GM10266 (cell line): Measurements from ENCODE around the gene NFIB.

Experiments used
- DNase-seq: peaks from one replicate; pipeline ENCODE4 v3.0.0; 2012; ENCODE audit errors: extremely low spot score
- TF ChIP-seq, protein P1 (sequence below): IDR thresholded peaks from 2 replicates; pipeline ENCODE4 v1.5.1; 2012; ENCODE audit warnings: mild to moderate bottlenecking, low read depth; ENCODE audit not compliant: control insufficient read depth, insufficient read depth; ENCODE audit errors: missing control alignments

Gene NFIB

GRCh38 chr9:14077672-14078071 lies 236.3 kb downstream of the NFIB start:
- TF ChIP-seq, protein P1, sequence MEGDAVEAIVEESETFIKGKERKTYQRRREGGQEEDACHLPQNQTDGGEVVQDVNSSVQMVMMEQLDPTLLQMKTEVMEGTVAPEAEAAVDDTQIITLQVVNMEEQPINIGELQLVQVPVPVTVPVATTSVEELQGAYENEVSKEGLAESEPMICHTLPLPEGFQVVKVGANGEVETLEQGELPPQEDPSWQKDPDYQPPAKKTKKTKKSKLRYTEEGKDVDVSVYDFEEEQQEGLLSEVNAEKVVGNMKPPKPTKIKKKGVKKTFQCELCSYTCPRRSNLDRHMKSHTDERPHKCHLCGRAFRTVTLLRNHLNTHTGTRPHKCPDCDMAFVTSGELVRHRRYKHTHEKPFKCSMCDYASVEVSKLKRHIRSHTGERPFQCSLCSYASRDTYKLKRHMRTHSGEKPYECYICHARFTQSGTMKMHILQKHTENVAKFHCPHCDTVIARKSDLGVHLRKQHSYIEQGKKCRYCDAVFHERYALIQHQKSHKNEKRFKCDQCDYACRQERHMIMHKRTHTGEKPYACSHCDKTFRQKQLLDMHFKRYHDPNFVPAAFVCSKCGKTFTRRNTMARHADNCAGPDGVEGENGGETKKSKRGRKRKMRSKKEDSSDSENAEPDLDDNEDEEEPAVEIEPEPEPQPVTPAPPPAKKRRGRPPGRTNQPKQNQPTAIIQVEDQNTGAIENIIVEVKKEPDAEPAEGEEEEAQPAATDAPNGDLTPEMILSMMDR = no peak
- no peak for DNase-seq

DNA sequence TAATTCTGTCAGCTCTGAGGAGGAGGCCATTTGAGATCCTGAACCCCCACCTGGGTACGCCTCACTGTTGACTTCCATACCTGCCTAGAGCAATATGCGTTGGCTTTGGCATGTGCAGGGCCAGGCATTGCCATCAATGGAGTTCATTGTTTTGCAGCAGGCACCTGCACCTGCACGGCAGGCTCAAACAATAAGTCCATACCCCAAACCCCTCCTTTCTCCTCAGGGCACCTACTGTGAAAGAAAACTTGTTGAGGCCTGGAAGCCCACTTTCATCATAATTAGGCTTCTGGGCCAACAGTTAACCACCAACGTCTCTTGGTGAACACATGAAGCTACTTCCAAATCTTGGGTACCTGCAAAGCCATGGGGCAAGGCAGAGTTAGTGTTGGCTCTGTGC lies 238.7 kb downstream of the NFIB start:
- TF ChIP-seq, protein P1 = no peak
- DNase-seq = no peak

- no peak for DNase-seq
- TF ChIP-seq, protein P1 = no peak
These were observed 241.1 kb downstream of the NFIB start for GRCh38 chr9:14072850-14073249.

GRCh38 chr9:14071484-14071883 lies 242.5 kb downstream of the NFIB start:
- TF ChIP-seq, protein P1 = no peak
- no peak for DNase-seq

- no peak for DNase-seq
- TF ChIP-seq, protein P1 = no peak
These were observed 245.3 kb downstream of the NFIB start for GRCh38 chr9:14068690-14069089.

DNA sequence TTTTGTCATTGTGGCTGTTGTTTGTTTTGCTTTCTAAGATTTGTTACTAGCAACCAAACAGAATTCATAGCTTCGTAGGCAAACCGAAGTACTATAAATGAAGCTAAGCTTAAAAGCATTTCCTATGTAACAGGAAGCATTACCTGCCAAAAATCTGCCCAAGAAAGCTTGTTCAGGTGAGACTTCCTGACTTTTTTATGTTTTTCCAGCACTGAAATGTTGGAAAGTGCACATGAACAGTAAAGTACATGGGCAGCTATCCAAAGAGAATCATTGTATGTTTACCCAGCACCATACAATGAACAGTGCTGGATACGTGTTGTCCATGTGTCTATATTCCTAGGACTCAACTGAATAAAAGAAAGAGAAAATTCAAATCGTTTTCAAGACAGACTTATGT lies 247.1 kb downstream of the NFIB start:
- DNase-seq = no peak
- TF ChIP-seq, protein P1 = no peak

GRCh38 chr9:14066032-14066431 lies 247.9 kb downstream of the NFIB start:
- DNase-seq = no peak
- TF ChIP-seq, protein P1 = no peak

DNA sequence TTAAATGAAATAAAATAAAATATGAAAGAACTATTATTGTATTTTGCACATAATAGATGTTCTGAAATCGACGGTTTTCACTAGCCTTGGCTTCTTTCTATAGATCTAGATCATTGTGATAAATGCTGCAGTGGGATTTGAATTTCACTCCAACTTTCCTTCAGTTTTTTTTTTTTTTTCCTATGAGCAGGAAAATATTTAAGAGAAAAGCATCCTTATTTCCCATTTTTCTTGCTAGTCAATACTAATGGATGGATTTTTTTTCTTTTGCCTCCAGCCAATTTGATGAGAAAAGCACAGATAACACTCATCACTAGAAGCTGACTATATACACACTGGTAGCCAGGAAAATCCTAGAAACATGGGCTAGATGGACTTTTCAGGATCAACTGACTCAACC lies 249.0 kb downstream of the NFIB start:
- TF ChIP-seq, protein P1 = no peak
- no peak for DNase-seq
